Activated T-helper 2 cell treated with anti-CD3 and anti-CD28 coated beads, Interferon-gamma antibody, Interleukin-2, Interleukin-4, amounts not matched to agents 10 μg/mL and 5 μg/mL and 100 μg/mL, durations not matched to agents 14 hours and 24 hours and 36 hours (primary cell): ENCODE data around the gene KIF2C. TPM values are rescaled to one million over a fixed set of nuclear protein-coding genes. Genes with fewer than 3 reads are reported as not detected.
A peak's percentile ranks its signal among the peaks of the same experiment; 100 is the strongest.
"Not testable (repeated sequence)": the region's sequence is repeated elsewhere in the genome, so short reads cannot be mapped to it uniquely, and the experiment has no call there.

ENCODE experiments used
- DNase-seq: peaks from one replicate; pipeline ENCODE4 v3.0.0; 2021; ENCODE audit warnings: low spot score
- H3K27ac Mint-ChIP-seq: one replicate; pipeline ENCODE4 v1.8.0; 2021; ENCODE audit warnings: mixed read lengths
- H3K27me3 Mint-ChIP-seq: one replicate; pipeline ENCODE4 v1.8.0; 2021; ENCODE audit warnings: low read depth, mixed read lengths
- H3K36me3 Mint-ChIP-seq: one replicate; pipeline ENCODE4 v1.8.0; 2021; ENCODE audit warnings: low read depth, mixed read lengths
- H3K4me1 Mint-ChIP-seq: one replicate; pipeline ENCODE4 v1.8.0; 2021; ENCODE audit warnings: low read depth, mixed read lengths
- H3K4me3 Mint-ChIP-seq: one replicate; pipeline ENCODE4 v1.8.0; 2021; ENCODE audit warnings: low read depth, mild to moderate bottlenecking, moderate library complexity, mixed read lengths
- H3K9me3 Mint-ChIP-seq: one replicate; pipeline ENCODE4 v1.8.0; 2021; ENCODE audit warnings: mixed read lengths
- intact Hi-C: fragments of 100-400 bp; cut with micrococcal nuclease; formaldehyde crosslinking; loops from one replicate; pipeline ENCODE4 v1.15.1; 2023
- total RNA-seq: library from RNA; stranded (reverse); gene quantifications from 2 replicates; pipeline ENCODE4 v1.2.3, GENCODE V29; 2022

KIF2C gene
- total RNA-seq, 1 donor from 2014 or later = 83.5 TPM

- no peaks in the 10 kb centered on the region for H3K27me3 Mint-ChIP-seq
- intact Hi-C loops = no loop called here
- no peak overlapping the region for H3K27ac Mint-ChIP-seq
- no peak for DNase-seq
- H3K9me3 Mint-ChIP-seq = no peaks in the 10 kb centered on the region
- peaks cover 2% of the 10 kb centered on the region for H3K4me1 Mint-ChIP-seq
- peaks cover 89% of the 10 kb centered on the region for H3K36me3 Mint-ChIP-seq
- no peak overlapping the region for H3K4me3 Mint-ChIP-seq
Observed at GRCh38 chr1:44759077-44759476, 19.4 kb downstream of the KIF2C start.

GRCh38 chr1:44760876-44761275, 21.2 kb downstream of the KIF2C start:
- DNase-seq = no peak
- Mint-ChIP-seq H3K9me3 (no peaks in the 10 kb centered on the region), H3K27me3 (no peaks in the 10 kb centered on the region), H3K27ac (no peak overlapping the region), H3K36me3 (peaks cover 83% of the 10 kb centered on the region), H3K4me3 (no peak overlapping the region), H3K4me1 (peaks cover 2% of the 10 kb centered on the region)
- intact Hi-C loops = no loop called here

GRCh38 chr1:44766421-44766820, 26.8 kb downstream of the KIF2C start:
- H3K9me3 Mint-ChIP-seq, DNase-seq, H3K4me3 Mint-ChIP-seq, H3K4me1 Mint-ChIP-seq, intact Hi-C loops, H3K27ac Mint-ChIP-seq, H3K27me3 Mint-ChIP-seq: not testable (repeated sequence)
- peaks cover 57% of the 10 kb centered on the region for H3K36me3 Mint-ChIP-seq

GRCh38 chr1:44775078-44775929, 35.7 kb downstream of the KIF2C start, which contains the start of gene RPS8:
Gene RPS8 (plus strand): TSS chr1:44775540. CDS start chr1:44775597, 57 bp downstream.
- H3K27me3 Mint-ChIP-seq = no peaks in the 10 kb centered on the region

GRCh38 chr1:44775930-44776729, 36.5 kb downstream of the KIF2C start:
- H3K36me3 Mint-ChIP-seq = peaks cover 61% of the 10 kb centered on the region
- peak; percentile 33 for DNase-seq
- intact Hi-C loops = loop anchor here (1.0 to 2.0 kb wide), 3 partner anchors 7 to 45 kb away; partner anchors contain the start of genes KIF2C and RNU5D-1
- H3K9me3 Mint-ChIP-seq = no peaks in the 10 kb centered on the region
- peak overlapping the region; percentile 93 for H3K27ac Mint-ChIP-seq
- peaks cover 27% of the 10 kb centered on the region for H3K4me1 Mint-ChIP-seq
- no peaks in the 10 kb centered on the region for H3K27me3 Mint-ChIP-seq
- peak overlapping the region; percentile 88 for H3K4me3 Mint-ChIP-seq

More at GRCh38 chr1:44775078-44775929, 35.7 kb downstream of the KIF2C start, which contains the start of gene RPS8:
- DNase-seq = peak; percentile 86
- intact Hi-C loops = loop anchor here (1.0 to 2.0 kb wide), 3 partner anchors 8 to 45 kb away; partner anchors contain the start of genes KIF2C and RNU5D-1
- H3K4me3 Mint-ChIP-seq = peak within 1 kb of the TSS; percentile 88
- H3K27ac Mint-ChIP-seq = peak within 1 kb of the TSS; percentile 93
- peaks cover 24% of the 10 kb centered on the region for H3K4me1 Mint-ChIP-seq
- no peaks in the 10 kb centered on the region for H3K9me3 Mint-ChIP-seq
- H3K36me3 Mint-ChIP-seq = peaks cover 52% of the 10 kb centered on the region

- H3K36me3 Mint-ChIP-seq = peaks cover 66% of the 10 kb centered on the region
- no peak for DNase-seq
- H3K27ac Mint-ChIP-seq = peak overlapping the region; percentile 93
- no peaks in the 10 kb centered on the region for H3K27me3 Mint-ChIP-seq
- peak overlapping the region; percentile 88 for H3K4me3 Mint-ChIP-seq
- peaks cover 29% of the 10 kb centered on the region for H3K4me1 Mint-ChIP-seq
- H3K9me3 Mint-ChIP-seq = no peaks in the 10 kb centered on the region
- intact Hi-C loops = no loop called here
Observed at GRCh38 chr1:44776730-44777068, 37.1 kb downstream of the KIF2C start.

- Mint-ChIP-seq H3K36me3 (peaks cover 73% of the 10 kb centered on the region), H3K4me3 (peak overlapping the region; percentile 88), H3K9me3 (no peaks in the 10 kb centered on the region), H3K4me1 (peaks cover 29% of the 10 kb centered on the region), H3K27ac (peak overlapping the region; percentile 75), H3K27me3 (no peaks in the 10 kb centered on the region)
- DNase-seq = no peak
- intact Hi-C loops = no loop called here
Observed at GRCh38 chr1:44777547-44777946, 37.9 kb downstream of the KIF2C start.

- Mint-ChIP-seq H3K36me3 (peaks cover 77% of the 10 kb centered on the region), H3K4me3 (peak overlapping the region; percentile 88)
Observed at GRCh38 chr1:44777969-44778635, 38.5 kb downstream of the KIF2C start.

GRCh38 chr1:44778705-44779576, 39.3 kb downstream of the KIF2C start:
- Mint-ChIP-seq H3K4me3 (peak overlapping the region; percentile 71), H3K9me3 (no peaks in the 10 kb centered on the region), H3K27me3 (no peaks in the 10 kb centered on the region), H3K27ac (peak overlapping the region; percentile 63), H3K4me1 (peaks cover 37% of the 10 kb centered on the region), H3K36me3 (peaks cover 84% of the 10 kb centered on the region)
- DNase-seq = no peak
- intact Hi-C loops = no loop called here

More at GRCh38 chr1:44777969-44778635, 38.5 kb downstream of the KIF2C start:
- intact Hi-C loops = no loop called here
- Mint-ChIP-seq H3K4me1 (peaks cover 30% of the 10 kb centered on the region), H3K9me3 (no peaks in the 10 kb centered on the region), H3K27ac (peak overlapping the region; percentile 75), H3K27me3 (no peaks in the 10 kb centered on the region)
- no peak for DNase-seq

- intact Hi-C loops = no loop called here
- Mint-ChIP-seq H3K4me3 (no peak overlapping the region), H3K36me3 (peaks cover 79% of the 10 kb centered on the region), H3K9me3 (no peaks in the 10 kb centered on the region), H3K4me1 (peaks cover 43% of the 10 kb centered on the region), H3K27me3 (no peaks in the 10 kb centered on the region), H3K27ac (no peak overlapping the region)
- no peak for DNase-seq
Observed at GRCh38 chr1:44780583-44781121, 41.0 kb downstream of the KIF2C start.

GRCh38 chr1:44783697-44784093, 44.1 kb downstream of the KIF2C start:
- Mint-ChIP-seq H3K9me3 (no peaks in the 10 kb centered on the region), H3K36me3 (peaks cover 48% of the 10 kb centered on the region), H3K27me3 (no peaks in the 10 kb centered on the region), H3K27ac (peak overlapping the region; percentile 36), H3K4me3 (peak overlapping the region; percentile 43), H3K4me1 (peaks cover 36% of the 10 kb centered on the region)
- DNase-seq = no peak
- intact Hi-C loops = loop anchor here (1.0 to 2.0 kb wide), 2 partner anchors 8 to 15 kb away; partner anchors contain the start of gene RPS8
